AG09319 (cell line): ENCODE measurements around the gene CUX1.

Experiments
- DNase-seq: peaks from one replicate; pipeline ENCODE4 v3.0.0-alpha.2; 2010; ENCODE audit warnings: low read depth; ENCODE audit errors: extremely low read depth
- TF ChIP-seq, protein P1 (sequence below): IDR thresholded peaks from 2 replicates; pipeline ENCODE4 v1.5.1; 2011; ENCODE audit warnings: low read depth, mild to moderate bottlenecking, inconsistent platforms, low read length, moderate library complexity

CUX1 gene

DNA sequence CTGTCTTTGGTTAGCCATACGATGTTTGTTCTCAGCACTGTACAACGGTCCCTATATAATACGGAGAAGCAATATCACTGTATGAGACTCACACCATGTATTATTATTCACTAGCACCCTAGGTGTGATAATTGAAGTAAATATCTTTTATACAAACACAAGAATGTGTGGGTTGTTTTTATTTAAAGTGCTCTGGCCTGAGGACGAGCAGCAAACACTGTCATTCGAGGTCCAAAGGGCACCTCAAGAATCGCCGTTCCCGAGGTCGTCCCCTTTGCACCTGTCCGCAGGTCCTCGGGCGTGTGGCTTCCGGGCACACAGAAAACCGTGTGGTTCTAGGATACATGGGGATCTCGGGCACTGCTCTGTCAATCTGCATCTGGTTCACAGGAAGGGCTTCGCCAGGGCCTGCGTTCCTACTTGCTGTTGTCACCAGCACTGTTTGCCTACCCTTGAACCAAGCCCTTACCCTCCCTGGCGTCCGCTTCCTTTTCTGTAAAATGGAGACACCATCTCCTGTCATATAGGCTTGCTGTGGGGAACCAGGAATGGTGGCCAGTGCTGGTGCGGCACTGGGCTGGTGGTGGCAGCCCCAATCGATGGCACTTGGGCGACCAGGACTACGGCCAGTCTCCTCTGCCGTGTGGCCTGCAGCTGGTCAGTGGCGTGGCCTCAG lies 440.8 kb downstream of the CUX1 start:
- TF ChIP-seq, protein P1, sequence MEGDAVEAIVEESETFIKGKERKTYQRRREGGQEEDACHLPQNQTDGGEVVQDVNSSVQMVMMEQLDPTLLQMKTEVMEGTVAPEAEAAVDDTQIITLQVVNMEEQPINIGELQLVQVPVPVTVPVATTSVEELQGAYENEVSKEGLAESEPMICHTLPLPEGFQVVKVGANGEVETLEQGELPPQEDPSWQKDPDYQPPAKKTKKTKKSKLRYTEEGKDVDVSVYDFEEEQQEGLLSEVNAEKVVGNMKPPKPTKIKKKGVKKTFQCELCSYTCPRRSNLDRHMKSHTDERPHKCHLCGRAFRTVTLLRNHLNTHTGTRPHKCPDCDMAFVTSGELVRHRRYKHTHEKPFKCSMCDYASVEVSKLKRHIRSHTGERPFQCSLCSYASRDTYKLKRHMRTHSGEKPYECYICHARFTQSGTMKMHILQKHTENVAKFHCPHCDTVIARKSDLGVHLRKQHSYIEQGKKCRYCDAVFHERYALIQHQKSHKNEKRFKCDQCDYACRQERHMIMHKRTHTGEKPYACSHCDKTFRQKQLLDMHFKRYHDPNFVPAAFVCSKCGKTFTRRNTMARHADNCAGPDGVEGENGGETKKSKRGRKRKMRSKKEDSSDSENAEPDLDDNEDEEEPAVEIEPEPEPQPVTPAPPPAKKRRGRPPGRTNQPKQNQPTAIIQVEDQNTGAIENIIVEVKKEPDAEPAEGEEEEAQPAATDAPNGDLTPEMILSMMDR, result no peak
- no peak for DNase-seq

DNA sequence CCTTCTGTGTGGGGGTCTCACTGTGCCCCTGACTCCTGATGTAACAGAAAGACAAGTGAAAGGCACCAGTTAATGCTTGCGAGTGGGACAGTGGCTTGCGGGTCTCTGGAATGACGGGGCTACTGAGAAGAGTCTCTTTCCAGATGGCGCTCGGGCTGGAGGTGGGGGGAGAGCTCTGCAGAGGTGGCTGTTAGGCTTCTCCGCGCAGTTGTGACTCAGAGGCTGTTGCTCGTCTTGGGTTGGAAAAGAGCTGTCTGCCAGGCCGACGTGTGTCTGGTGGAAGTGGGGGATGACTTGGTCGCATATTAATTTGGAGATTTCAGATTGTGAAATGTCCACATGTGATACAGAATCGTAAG lies 441.3 kb downstream of the CUX1 start:
- TF ChIP-seq, protein P1, result no peak
- no peak for DNase-seq

DNA sequence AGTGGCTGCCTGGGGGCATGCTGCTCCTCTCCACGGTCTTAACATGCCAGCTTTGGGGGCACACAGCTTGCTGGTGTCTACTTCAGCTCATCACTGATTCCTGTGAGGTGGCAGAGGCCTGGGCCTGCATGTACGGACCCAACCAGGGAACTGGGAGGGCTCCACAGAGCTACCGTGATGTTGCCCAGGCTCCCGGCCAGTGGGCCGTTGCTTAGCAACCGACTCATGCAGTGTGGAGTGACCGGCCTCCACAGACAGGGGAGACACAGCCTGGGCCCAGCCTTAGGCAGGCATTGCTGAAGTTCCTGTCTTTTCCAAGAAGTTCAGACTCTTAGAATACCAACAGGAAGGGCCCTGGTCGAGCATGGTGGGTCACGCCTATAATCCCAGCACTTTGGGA lies 443.4 kb downstream of the CUX1 start:
- TF ChIP-seq, protein P1, result no peak
- DNase-seq, result no peak

DNA sequence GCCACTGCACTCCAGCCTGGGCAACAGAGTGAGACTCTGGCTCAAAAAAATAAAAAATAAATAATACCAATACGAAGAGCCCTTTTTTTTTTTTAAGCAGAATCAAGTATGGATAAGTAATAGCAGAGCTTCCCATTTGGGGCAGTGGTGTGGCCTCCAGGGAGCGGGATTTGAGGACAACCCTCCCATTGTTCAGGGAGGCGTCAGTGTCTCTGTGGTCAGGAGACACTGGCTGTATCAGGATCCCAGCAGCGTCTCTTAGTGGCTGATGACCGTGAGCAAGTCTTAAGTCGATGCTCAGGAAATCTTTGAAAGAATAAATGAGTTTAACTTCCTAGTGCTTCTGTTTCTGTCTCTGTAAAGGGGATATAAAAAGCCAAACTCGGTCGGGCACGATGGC lies 444.0 kb downstream of the CUX1 start:
- DNase-seq, result no peak
- TF ChIP-seq, protein P1, result no peak

DNA sequence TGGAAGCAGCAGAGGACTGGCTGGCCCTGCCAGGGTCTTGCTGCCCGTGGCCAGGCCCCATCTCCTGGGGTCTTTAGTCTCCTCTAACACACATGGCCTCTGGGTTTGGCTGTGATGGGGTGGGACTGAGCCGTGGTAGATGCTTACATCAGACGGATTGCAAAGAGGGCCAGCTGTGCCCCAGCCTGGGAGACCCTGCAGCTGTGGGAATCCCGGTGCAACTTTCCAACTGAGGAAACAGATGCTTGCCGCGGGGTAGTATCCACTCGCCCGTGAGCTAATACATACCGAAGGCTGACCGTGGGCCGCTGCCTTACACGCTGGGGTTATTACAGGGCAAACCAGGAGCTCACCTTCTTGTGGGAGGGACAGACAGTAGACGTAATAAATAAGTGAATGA lies 445.1 kb downstream of the CUX1 start:
- DNase-seq, result no peak
- TF ChIP-seq, protein P1, result no peak

DNA sequence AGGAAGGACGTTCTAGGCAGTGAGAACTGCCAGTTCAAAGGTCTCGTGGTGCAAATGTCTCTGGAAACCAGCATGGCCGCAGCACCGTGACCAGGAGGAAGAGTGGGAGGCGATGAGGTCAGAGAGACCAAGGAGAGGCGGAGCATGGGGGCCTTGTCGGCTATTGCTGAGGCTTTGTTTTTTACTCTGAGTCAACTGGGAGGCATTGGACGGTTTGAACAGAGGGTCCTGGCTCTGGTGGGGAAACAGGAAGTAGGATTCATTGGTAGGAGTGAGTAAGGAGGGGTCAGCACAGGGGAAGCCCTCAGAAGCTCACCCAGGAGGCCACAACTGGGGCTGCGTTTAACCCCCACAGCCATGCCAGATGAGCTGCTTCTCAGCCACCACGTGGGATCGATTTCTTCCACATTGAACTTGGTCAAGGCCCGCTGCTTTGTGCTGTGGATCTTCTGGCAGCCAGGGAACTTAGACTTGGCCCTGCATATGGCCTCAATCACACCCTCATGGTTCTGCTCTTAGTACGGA lies 447.0 kb downstream of the CUX1 start:
- no peak for DNase-seq
- TF ChIP-seq, protein P1, result no peak

DNA sequence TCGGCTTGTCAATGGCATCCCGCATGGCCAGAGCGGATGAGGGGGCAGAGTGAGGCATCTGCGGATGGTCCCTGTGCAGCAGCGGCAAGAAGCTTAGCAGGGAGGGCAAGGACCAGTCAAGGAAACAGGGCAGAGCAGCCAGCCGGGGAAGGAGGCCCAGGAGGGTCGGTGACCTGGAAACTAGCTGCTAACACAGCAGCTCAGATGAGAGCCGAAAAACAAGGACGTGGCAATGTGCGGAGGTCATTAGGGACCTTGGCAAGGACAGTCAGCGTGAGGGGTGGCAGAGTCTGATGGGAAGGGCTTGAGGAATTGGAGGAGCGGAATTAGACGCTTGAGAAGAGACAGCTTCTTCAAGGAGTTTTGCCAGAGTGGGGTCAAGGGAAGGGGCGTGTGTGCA lies 449.1 kb downstream of the CUX1 start:
- DNase-seq, result no peak
- TF ChIP-seq, protein P1, result no peak
